Endodermal cell (in vitro differentiated cells): ENCODE measurements around the gene FRYL. TPM values are rescaled to one million over a fixed set of nuclear protein-coding genes. Genes with fewer than 3 reads are reported as not detected.

Source experiments
- DNase-seq: peaks from one replicate; pipeline ENCODE4 v3.0.0-alpha.2; 2017
- H3K27ac ChIP-seq: 2 replicates; pipeline ENCODE4 v1.5.1; 2013; ENCODE audit warnings: mild to moderate bottlenecking, low read depth, low read length, moderate library complexity
- H3K27me3 ChIP-seq: 2 replicates; pipeline ENCODE4 v1.6.1; 2013; ENCODE audit warnings: mild to moderate bottlenecking, low read length, moderate library complexity; ENCODE audit not compliant: insufficient read depth, control insufficient read depth, poor library complexity, severe bottlenecking
- H3K36me3 ChIP-seq: 2 replicates; pipeline ENCODE4 v1.7.0; 2013; ENCODE audit warnings: mild to moderate bottlenecking, low read length, moderate library complexity; ENCODE audit not compliant: control insufficient read depth, insufficient read depth
- H3K4me1 ChIP-seq: one replicate; pipeline ENCODE4 v1.7.0; 2013; ENCODE audit warnings: low read length; ENCODE audit not compliant: control insufficient read depth, insufficient read depth
- H3K4me3 ChIP-seq: 2 replicates; pipeline ENCODE4 v1.5.1; 2013; ENCODE audit warnings: mild to moderate bottlenecking, low read length, moderate library complexity
- H3K9ac ChIP-seq: 2 replicates; pipeline ENCODE4 v1.6.1; 2013; ENCODE audit warnings: mild to moderate bottlenecking, low read length, moderate library complexity; ENCODE audit not compliant: poor library complexity, severe bottlenecking; ENCODE audit errors: extremely low read depth
- H3K9me3 ChIP-seq: 2 replicates; pipeline ENCODE4 v1.6.1; 2013; ENCODE audit warnings: mild to moderate bottlenecking, low read length, moderate library complexity; ENCODE audit not compliant: control insufficient read depth
- H3K27ac Mint-ChIP-seq: 2 replicates; pipeline ENCODE4 v1.8.0; 2020; ENCODE audit warnings: mixed read lengths
- H3K27me3 Mint-ChIP-seq: 2 replicates; pipeline ENCODE4 v1.8.0; 2021; ENCODE audit warnings: mild to moderate bottlenecking, mixed read lengths; ENCODE audit not compliant: insufficient read depth
- H3K36me3 Mint-ChIP-seq: 2 replicates; pipeline ENCODE4 v1.8.0; 2020; ENCODE audit warnings: low read depth, mixed read lengths
- H3K4me1 Mint-ChIP-seq: 2 replicates; pipeline ENCODE4 v1.8.0; 2020; ENCODE audit warnings: mixed read lengths
- H3K4me3 Mint-ChIP-seq: 2 replicates; pipeline ENCODE4 v1.8.0; 2020; ENCODE audit warnings: mild to moderate bottlenecking, moderate library complexity, mixed read lengths
- H3K9me3 Mint-ChIP-seq: 2 replicates; pipeline ENCODE4 v1.8.0; 2020; ENCODE audit warnings: mild to moderate bottlenecking, mixed read lengths
- CTCF ChIP-seq: fragments of 200-600 bp; sonication (generic); conservative IDR thresholded peaks from 2 replicates; pipeline ENCODE4 v1.5.0; 2021; ENCODE audit warnings: antibody characterized with exemption, mild to moderate bottlenecking
- WGBS, 2 experiments: methylation state at CpG; one replicate each; pipeline versions ENCODE4 v1.1.5 to v1.1.7; 2013; ENCODE audit warnings: missing lambda C conversion rate in 2 of 2, mixed read lengths in 1 of 2; ENCODE audit not compliant: insufficient coverage in 1 of 2, insufficient read length in 1 of 2; 5-methylcytosine and 5-hydroxymethylcytosine counted together
- total RNA-seq, 2 donors: library from RNA; stranded (reverse); fragmentation: NEBNext Ultra II Directional in 1 of 2; extraction: Animal tissue kit (Norgen Biotek cat#: 25700) in 1 of 2; gene quantifications; 2 replicates in 1 of 2; 3 replicates in 1 of 2; pipeline ENCODE4 v1.2.1, GENCODE V29; 2021

Gene FRYL
- total RNA-seq, 2 donors from 2014 or later, result 56.5 to 62.6 TPM

DNA sequence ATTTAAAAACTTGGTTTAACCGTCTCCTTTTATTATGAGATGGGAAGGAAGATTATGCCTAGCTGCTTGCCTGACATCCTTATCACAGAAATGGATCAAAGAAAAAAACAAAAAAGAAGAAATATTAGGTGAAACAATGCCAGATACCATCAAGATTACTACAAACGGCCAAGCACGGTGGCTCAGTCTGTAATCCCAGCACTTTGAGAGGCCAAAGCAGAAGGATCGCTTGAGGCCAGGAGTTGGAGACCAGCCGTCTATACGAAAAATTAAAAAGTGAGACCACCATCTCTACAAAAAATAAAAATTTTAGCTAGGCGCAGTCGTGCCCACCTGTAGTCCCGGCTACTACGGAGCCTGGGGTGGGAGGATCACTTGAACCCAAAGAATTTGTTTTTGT is 2.3 kb downstream of the FRYL start:
- Histone ChIP-seq H3K36me3 (peaks cover 11% of the 10 kb centered on the region), H3K9ac (peak overlapping the region; percentile 81), H3K4me3 (peak overlapping the region; percentile 98), H3K9me3 (no peaks in the 10 kb centered on the region), H3K27me3 (no peaks in the 10 kb centered on the region), H3K4me1 (no peaks in the 10 kb centered on the region), H3K27ac (no peak overlapping the region)
- no peak for TF ChIP-seq CTCF
- Mint-ChIP-seq H3K4me3 (peak overlapping the region; percentile 95), H3K9me3 (no peaks in the 10 kb centered on the region), H3K36me3 (peaks cover 2% of the 10 kb centered on the region), H3K27me3 (no peaks in the 10 kb centered on the region), H3K4me1 (peaks cover 43% of the 10 kb centered on the region), H3K27ac (peak overlapping the region; percentile 74)
- 60 to 74% methylated on average over 1 to 10 of the region's 10 CpGs for WGBS, 2 experiments
- DNase-seq, result no peak

- Mint-ChIP-seq H3K27ac (peak overlapping the region; percentile 76), H3K27me3 (no peaks in the 10 kb centered on the region), H3K9me3 (no peaks in the 10 kb centered on the region), H3K36me3 (peaks cover 2% of the 10 kb centered on the region), H3K4me1 (peaks cover 40% of the 10 kb centered on the region), H3K4me3 (no peak overlapping the region)
- no peaks in the 10 kb centered on the region for H3K9me3 ChIP-seq
- no peak for DNase-seq
- H3K36me3 ChIP-seq, result peaks cover 11% of the 10 kb centered on the region
- H3K9ac ChIP-seq, result no peak overlapping the region
- H3K4me1 ChIP-seq, result no peaks in the 10 kb centered on the region
- no peak for TF ChIP-seq CTCF
- no peak overlapping the region for H3K27ac ChIP-seq
- H3K27me3 ChIP-seq, result no peaks in the 10 kb centered on the region
- 80 to 87% methylated on average over 6 to 16 of the region's 16 CpGs for WGBS, 2 experiments
- no peak overlapping the region for H3K4me3 ChIP-seq
These were observed 5.0 kb downstream of the FRYL start for GRCh38 chr4:48774760-48775710.

- peaks cover 31% of the 10 kb centered on the region for H3K4me1 Mint-ChIP-seq
- H3K9me3 ChIP-seq, result no peaks in the 10 kb centered on the region
- H3K27me3 ChIP-seq, result no peaks in the 10 kb centered on the region
- H3K36me3 Mint-ChIP-seq, result peaks cover 3% of the 10 kb centered on the region
- no peaks in the 10 kb centered on the region for H3K9me3 Mint-ChIP-seq
- DNase-seq, result no peak
- WGBS, 2 experiments, result 92 to 93% methylated on average over 2 to 3 of the region's 3 CpGs
- no peak overlapping the region for H3K4me3 ChIP-seq
- no peaks in the 10 kb centered on the region for H3K27me3 Mint-ChIP-seq
- H3K27ac ChIP-seq, result no peak overlapping the region
- no peak overlapping the region for H3K4me3 Mint-ChIP-seq
- peaks cover 11% of the 10 kb centered on the region for H3K36me3 ChIP-seq
- H3K9ac ChIP-seq, result no peak overlapping the region
- TF ChIP-seq CTCF, result no peak
- no peaks in the 10 kb centered on the region for H3K4me1 ChIP-seq
- H3K27ac Mint-ChIP-seq, result no peak overlapping the region
These were observed 7.5 kb downstream of the FRYL start for GRCh38 chr4:48772556-48772955.
